Endothelial cell of umbilical vein (primary cell): ENCODE data around the gene SPC25. TPM values are rescaled to one million over a fixed set of nuclear protein-coding genes. Genes with fewer than 3 reads are reported as not detected.

ENCODE experiments used
- BruUV-seq: library from RNA; stranded (reverse); fragments of 400-500 nt; replicated peaks from 2 replicates; lab custom pipeline; 2021; lab: Mats Ljungman, UMichigan
- CTCF ChIA-PET: fragments of 300-600, 350-600 bp; sonication (Branson Sonifier 250); formaldehyde crosslinking; loops from one replicate; lab custom pipeline; 2021; ENCODE audit warnings: antibody characterized with exemption, inconsistent platforms; lab: Charles Lee
- POLR2A ChIA-PET: fragments of 300-600, 350-600 bp; sonication (Branson Sonifier 250); formaldehyde crosslinking; loops from one replicate; lab custom pipeline; 2021; ENCODE audit warnings: antibody characterized with exemption, inconsistent platforms; lab: Charles Lee
- DNase-seq: peaks from one replicate; pipeline ENCODE4 v3.0.0-alpha.2; 2011; ENCODE audit warnings: low read depth, low spot score
- FAIRE-seq: peaks from 2 replicates; lab custom pipeline; 2011; peaks lifted over from hg19 to GRCh38; lab: Jason Lieb, UNC
- H2AFZ ChIP-seq: 2 replicates; pipeline ENCODE4 v1.6.0; 2012; ENCODE audit warnings: low read depth, low read length, control low read depth, inconsistent platforms
- H3K27ac ChIP-seq: 2 replicates; pipeline ENCODE4 v1.5.1; 2011; ENCODE audit warnings: low read depth, mild to moderate bottlenecking, control low read depth, low read length, moderate library complexity; ENCODE audit not compliant: insufficient read depth
- H3K27me3 ChIP-seq, 2 experiments: 2 replicates each; pipeline versions ENCODE4 v1.6.0 to v1.6.1; 2011; ENCODE audit warnings: low read length in 2 of 2, mixed read lengths in 1 of 2; ENCODE audit not compliant: control insufficient read depth in 2 of 2, insufficient read depth in 2 of 2
- H3K36me3 ChIP-seq, 2 experiments: 2 replicates in 1 of 2; 3 replicates in 1 of 2; pipeline ENCODE4 v1.5.1; 2011; ENCODE audit warnings: low read length in 2 of 2, mild to moderate bottlenecking in 1 of 2, moderate library complexity in 1 of 2; ENCODE audit not compliant: control insufficient read depth in 2 of 2, insufficient read depth in 2 of 2; ENCODE audit errors: extremely low read depth in 1 of 2
- H3K4me1 ChIP-seq: 3 replicates; pipeline ENCODE4 v1.5.1; 2011; ENCODE audit warnings: mild to moderate bottlenecking, low read length; ENCODE audit not compliant: control insufficient read depth, insufficient read depth; ENCODE audit errors: extremely low read depth
- H3K4me2 ChIP-seq: 2 replicates; pipeline ENCODE4 v1.6.1; 2011; ENCODE audit warnings: low read length, control low read depth, mixed read lengths; ENCODE audit not compliant: insufficient read depth
- H3K4me3 ChIP-seq, 3 experiments: fragments of 200-600 bp in 1 of 3; sonication (generic), shearing (Covaris generic) in 1 of 3; replicated peaks in 1 of 3; 2 replicates each; pipeline ENCODE4 v1.5.1; 2011 to 2016; ENCODE audit warnings: control low read depth in 3 of 3, low read length in 3 of 3, mild to moderate bottlenecking in 2 of 3, inconsistent platforms in 1 of 3, low read depth in 1 of 3, moderate library complexity in 1 of 3; ENCODE audit not compliant: insufficient read depth in 1 of 3
- H3K79me2 ChIP-seq: 2 replicates; pipeline ENCODE4 v1.6.0; 2012; ENCODE audit warnings: low read length, inconsistent platforms; ENCODE audit not compliant: control insufficient read depth, insufficient read depth
- H3K9ac ChIP-seq: replicated peaks from 2 replicates; pipeline ENCODE3; 2011; ENCODE audit warnings: low read length, control low read depth; ENCODE audit not compliant: insufficient read depth; ENCODE audit errors: extremely low read depth
- H3K9me1 ChIP-seq: replicated peaks from 3 replicates; pipeline ENCODE4 v1.6.0; 2011; ENCODE audit warnings: mild to moderate bottlenecking, low read length; ENCODE audit not compliant: control insufficient read depth, insufficient read depth; ENCODE audit errors: extremely low read depth
- H3K9me3 ChIP-seq: replicated peaks from 2 replicates; pipeline ENCODE4 v1.5.1; 2012; ENCODE audit warnings: low read length, inconsistent platforms; ENCODE audit not compliant: control insufficient read depth, insufficient read depth
- H4K20me1 ChIP-seq: replicated peaks from 2 replicates; pipeline ENCODE3; 2011; ENCODE audit warnings: mild to moderate bottlenecking, low read length; ENCODE audit not compliant: control insufficient read depth, insufficient read depth; ENCODE audit errors: extremely low read depth
- EZH2 ChIP-seq: IDR thresholded peaks from 2 replicates; pipeline ENCODE4 v1.6.1; 2012; ENCODE audit warnings: borderline replicate concordance, low read depth, mild to moderate bottlenecking, moderate library complexity, low read length, inconsistent platforms; ENCODE audit not compliant: severe bottlenecking
- FOS ChIP-seq: IDR thresholded peaks from 2 replicates; pipeline ENCODE4 v1.6.1; 2011; ENCODE audit warnings: mild to moderate bottlenecking, low read length, moderate library complexity, borderline replicate concordance; ENCODE audit not compliant: insufficient read depth
- GATA2 ChIP-seq: IDR thresholded peaks from 2 replicates; pipeline ENCODE4 v1.7.0; 2011; ENCODE audit warnings: low read depth, mild to moderate bottlenecking, moderate library complexity, mixed read lengths, low read length; ENCODE audit not compliant: insufficient read length, insufficient read depth
- JUN ChIP-seq: IDR thresholded peaks from 2 replicates; pipeline ENCODE4 v1.6.1; 2011; ENCODE audit warnings: borderline replicate concordance, low read depth; ENCODE audit not compliant: insufficient read length, insufficient read depth
- MYC ChIP-seq: IDR thresholded peaks from one replicate; pipeline ENCODE4 v1.6.1; 2011; ENCODE audit warnings: mild to moderate bottlenecking, low read depth, low read length
- POLR2A ChIP-seq: IDR thresholded peaks from 2 replicates; pipeline ENCODE4 v1.6.1; 2012; ENCODE audit warnings: low read depth, mild to moderate bottlenecking, control low read depth, low read length
- POLR2AphosphoS5 ChIP-seq: IDR thresholded peaks from 2 replicates; pipeline ENCODE4 v1.6.1; 2012; ENCODE audit warnings: low read depth, mild to moderate bottlenecking, control low read depth, low read length, moderate library complexity; ENCODE audit not compliant: insufficient read depth
- dilution Hi-C: fragments of 300-500 bp; cut with MboI; formaldehyde crosslinking; loops from one replicate; pipeline ENCODE4 v1.15.0; 2019; ENCODE audit warnings: low sequenced_read_pairs; ENCODE audit not compliant: extremely low pct_ligation_motif_present
- intact Hi-C: fragments of 100-400 bp; cut with micrococcal nuclease; formaldehyde crosslinking; loops from one replicate; pipeline ENCODE4 v1.10.0; 2022
- polyA plus RNA-seq, 4 experiments: library from polyadenylated mRNA; depleted of rRNA in 3 of 4; stranded (reverse) in 3 of 4; unstranded in 1 of 4; fragments of >200 nt; gene quantifications; 2 replicates each; pipeline versions ENCODE4 v1.2.1 to v1.2.3, GENCODE V29; 2011 to 2012; ENCODE audit warnings: missing spikeins in 1 of 4
- total RNA-seq: library from RNA; stranded (reverse); gene quantifications from 2 replicates; pipeline ENCODE4 v1.2.3, GENCODE V29; 2021
- TF ChIP-seq, protein P1 (sequence below): IDR thresholded peaks from 2 replicates; pipeline ENCODE4 v1.6.1; 2011; ENCODE audit not compliant: insufficient read depth, insufficient read length
- TF ChIP-seq, protein P2 (sequence below), 2 donors: IDR thresholded peaks; 1 replicate in 1 of 2; 2 replicates in 1 of 2; pipeline ENCODE4 v1.5.1; 2011; ENCODE audit warnings: low read length in 2 of 2, mild to moderate bottlenecking in 2 of 2, moderate library complexity in 2 of 2, control low read depth in 1 of 2, inconsistent platforms in 1 of 2, low read depth in 1 of 2; ENCODE audit not compliant: insufficient read depth in 1 of 2; ENCODE audit errors: extremely low read depth in 1 of 2

Gene SPC25
- total and polyA plus RNA-seq, 2 donors (not counting 3 experiments of a cell fraction or from before 2014, with no cell fraction given) = 10.1 to 24.2 TPM

DNA sequence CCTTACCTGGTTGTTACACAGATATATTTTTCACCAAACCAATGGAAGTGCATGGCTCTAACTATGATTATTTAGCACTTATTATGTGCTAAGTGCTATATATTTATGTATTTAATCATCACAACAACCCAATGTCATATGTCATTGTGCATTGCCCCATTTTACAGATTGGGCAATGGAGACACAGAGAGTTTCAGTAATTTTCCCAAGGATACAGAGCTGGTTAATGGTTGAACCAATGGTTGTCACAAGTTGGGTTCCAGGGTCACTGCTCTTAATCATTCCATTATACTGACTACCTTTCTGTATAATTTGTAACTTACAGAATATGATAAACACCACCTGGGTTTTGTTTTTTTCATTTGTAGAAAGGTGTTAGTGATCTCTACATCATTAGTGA lies 58.6 kb downstream of the SPC25 start:
- Histone ChIP-seq H3K79me2 (no peaks in the 10 kb centered on the region), H3K4me2 (no peak overlapping the region), H3K9me3 (no peaks in the 10 kb centered on the region), H3K9me1 (no peaks in the 10 kb centered on the region), H2AFZ (no peak overlapping the region), H3K9ac (no peak overlapping the region), H3K27ac (no peak overlapping the region), H3K4me3 (no peak overlapping the region), H3K36me3 (no peaks in the 10 kb centered on the region), H3K27me3 (no peaks in the 10 kb centered on the region), H3K4me1 (no peaks in the 10 kb centered on the region), H4K20me1 (no peaks in the 10 kb centered on the region)
- DNase-seq (no peak), FAIRE-seq (no peak)
- dilution Hi-C loops (no loop called here), intact Hi-C loops (no loop called here)
- CTCF ChIA-PET = interaction anchor here (1.6 kb wide), 1 partner anchor 17 kb away, joined by 3 read pairs; no protein-coding TSS in a partner anchor
- no TSS peak for BruUV-seq
- POLR2A ChIA-PET = no interaction called here
- TF ChIP-seq, protein P1, sequence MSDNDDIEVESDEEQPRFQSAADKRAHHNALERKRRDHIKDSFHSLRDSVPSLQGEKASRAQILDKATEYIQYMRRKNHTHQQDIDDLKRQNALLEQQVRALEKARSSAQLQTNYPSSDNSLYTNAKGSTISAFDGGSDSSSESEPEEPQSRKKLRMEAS = no peak
- TF ChIP-seq JUN (no peak), MYC (no peak), GATA2 (no peak), FOS (no peak), POLR2AphosphoS5 (no peak), POLR2A (no peak), EZH2 (no peak)
- TF ChIP-seq, protein P2, sequence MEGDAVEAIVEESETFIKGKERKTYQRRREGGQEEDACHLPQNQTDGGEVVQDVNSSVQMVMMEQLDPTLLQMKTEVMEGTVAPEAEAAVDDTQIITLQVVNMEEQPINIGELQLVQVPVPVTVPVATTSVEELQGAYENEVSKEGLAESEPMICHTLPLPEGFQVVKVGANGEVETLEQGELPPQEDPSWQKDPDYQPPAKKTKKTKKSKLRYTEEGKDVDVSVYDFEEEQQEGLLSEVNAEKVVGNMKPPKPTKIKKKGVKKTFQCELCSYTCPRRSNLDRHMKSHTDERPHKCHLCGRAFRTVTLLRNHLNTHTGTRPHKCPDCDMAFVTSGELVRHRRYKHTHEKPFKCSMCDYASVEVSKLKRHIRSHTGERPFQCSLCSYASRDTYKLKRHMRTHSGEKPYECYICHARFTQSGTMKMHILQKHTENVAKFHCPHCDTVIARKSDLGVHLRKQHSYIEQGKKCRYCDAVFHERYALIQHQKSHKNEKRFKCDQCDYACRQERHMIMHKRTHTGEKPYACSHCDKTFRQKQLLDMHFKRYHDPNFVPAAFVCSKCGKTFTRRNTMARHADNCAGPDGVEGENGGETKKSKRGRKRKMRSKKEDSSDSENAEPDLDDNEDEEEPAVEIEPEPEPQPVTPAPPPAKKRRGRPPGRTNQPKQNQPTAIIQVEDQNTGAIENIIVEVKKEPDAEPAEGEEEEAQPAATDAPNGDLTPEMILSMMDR (IDR thresholded peaks at IDR 0.05; ENCODE audit: extremely low read depth in 1 of 2, insufficient read depth in 1 of 2, low read depth in 1 of 2, low read length in 2 of 2) = no peak
